ENCODE results near the gene PIERCE2. TPM values are rescaled to one million over a fixed set of nuclear protein-coding genes. Genes with fewer than 3 reads are reported as not detected.

PIERCE2 gene
- total and polyA plus RNA-seq, 2 experiments from 2014 or later, result 7.7 to 11.0 TPM

- TF ChIP-seq CTCF (IDR thresholded peaks at IDR 0.05; ENCODE audit: low read depth, low read length), result no peak
- no peak overlapping the region for H3K27ac ChIP-seq
- H3K4me1 ChIP-seq (ENCODE audit: low read depth), result no peaks in the 10 kb centered on the region
- H3K4me3 ChIP-seq, result no peak overlapping the region
- peaks cover 28% of the 10 kb centered on the region for H3K36me3 ChIP-seq
- H3K27me3 ChIP-seq, result no peaks in the 10 kb centered on the region
- no peak for DNase-seq (ENCODE audit: low read depth in 1 of 2, low spot score in 1 of 2)
- H3K9me3 ChIP-seq (ENCODE audit: low read depth), result no peaks in the 10 kb centered on the region
Observed at GRCh38 chr15:55372701-55373440, 35.4 kb upstream of the PIERCE2 start.

GRCh38 chr15:55379095-55379494 is 29.2 kb upstream of the PIERCE2 start:
- Histone ChIP-seq H3K4me3 (no peak overlapping the region), H3K27ac (no peak overlapping the region), H3K9me3 (ENCODE audit: low read depth) (no peaks in the 10 kb centered on the region), H3K36me3 (peaks cover 13% of the 10 kb centered on the region), H3K4me1 (ENCODE audit: low read depth) (no peaks in the 10 kb centered on the region), H3K27me3 (no peaks in the 10 kb centered on the region)
- no peak for DNase-seq (ENCODE audit: low read depth in 1 of 2, low spot score in 1 of 2)
- TF ChIP-seq CTCF (IDR thresholded peaks at IDR 0.05; ENCODE audit: low read depth, low read length), result no peak

DNA sequence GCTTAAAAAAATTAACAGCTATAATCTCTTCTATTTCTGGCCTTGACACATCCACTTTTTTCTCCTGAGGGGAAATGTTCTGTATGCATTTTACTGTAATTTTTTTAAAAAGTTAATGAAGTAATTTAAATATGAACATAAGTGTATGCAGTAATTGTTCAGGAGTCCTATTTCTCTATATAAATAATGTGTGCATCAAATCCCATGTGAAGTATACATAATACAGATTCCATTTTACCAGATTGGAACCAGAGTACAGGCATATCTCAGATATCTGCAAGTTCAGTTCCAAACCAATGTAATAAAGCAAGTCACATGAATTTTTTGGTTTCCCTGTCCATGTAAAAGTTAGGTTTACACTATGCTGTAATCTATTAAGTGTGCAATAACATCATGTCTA is 26.7 kb upstream of the PIERCE2 start:
- H3K36me3 ChIP-seq, result peaks cover 9% of the 10 kb centered on the region
- no peaks in the 10 kb centered on the region for H3K27me3 ChIP-seq
- H3K27ac ChIP-seq, result no peak overlapping the region
- TF ChIP-seq CTCF (IDR thresholded peaks at IDR 0.05; ENCODE audit: low read depth, low read length), result no peak
- no peaks in the 10 kb centered on the region for H3K9me3 ChIP-seq (ENCODE audit: low read depth)
- no peak for DNase-seq (ENCODE audit: low read depth in 1 of 2, low spot score in 1 of 2)
- no peaks in the 10 kb centered on the region for H3K4me1 ChIP-seq (ENCODE audit: low read depth)
- H3K4me3 ChIP-seq, result no peak overlapping the region

- Histone ChIP-seq H3K27me3 (no peaks in the 10 kb centered on the region), H3K27ac (no peak overlapping the region), H3K4me1 (ENCODE audit: low read depth) (no peaks in the 10 kb centered on the region), H3K9me3 (ENCODE audit: low read depth) (no peaks in the 10 kb centered on the region), H3K4me3 (no peak overlapping the region), H3K36me3 (peaks cover 8% of the 10 kb centered on the region)
- no peak for DNase-seq (ENCODE audit: low read depth in 1 of 2, low spot score in 1 of 2)
- TF ChIP-seq CTCF (IDR thresholded peaks at IDR 0.05; ENCODE audit: low read depth, low read length), result no peak
Observed at GRCh38 chr15:55383687-55384086, 24.6 kb upstream of the PIERCE2 start.

DNA sequence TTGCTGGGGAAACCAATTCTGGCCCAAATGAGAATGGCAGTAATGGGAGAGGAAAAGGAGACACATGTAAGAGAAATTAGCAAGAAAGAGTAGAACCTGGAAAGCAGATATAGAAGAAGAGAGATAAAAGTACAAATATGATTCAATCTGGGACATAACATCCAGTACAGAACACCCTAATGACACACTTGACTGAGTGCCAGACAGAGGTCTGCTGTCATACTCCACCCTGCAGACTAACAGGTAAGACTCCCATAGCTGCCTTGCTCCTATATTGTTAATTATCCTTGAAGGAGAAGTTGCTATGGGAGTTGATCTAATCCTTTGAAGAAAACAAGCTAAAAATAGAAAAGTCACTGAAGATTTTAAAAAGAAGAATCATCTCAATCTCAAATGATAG is 21.3 kb upstream of the PIERCE2 start:
- Histone ChIP-seq H3K9me3 (ENCODE audit: low read depth) (no peaks in the 10 kb centered on the region), H3K4me3 (no peak overlapping the region), H3K27me3 (no peaks in the 10 kb centered on the region), H3K4me1 (ENCODE audit: low read depth) (no peaks in the 10 kb centered on the region), H3K27ac (no peak overlapping the region), H3K36me3 (peaks cover 6% of the 10 kb centered on the region)
- no peak for DNase-seq (ENCODE audit: low read depth in 1 of 2, low spot score in 1 of 2)
- no peak for TF ChIP-seq CTCF (IDR thresholded peaks at IDR 0.05; ENCODE audit: low read depth, low read length)
